Bronchial epithelial cell (primary cell): ENCODE results near the gene THADA. TPM values are rescaled to one million over a fixed set of nuclear protein-coding genes. Genes with fewer than 3 reads are reported as not detected.

Experiments used
- DNase-seq: peaks from one replicate; pipeline ENCODE4 v3.0.0-alpha.2; 2010; ENCODE audit warnings: low read depth
- FAIRE-seq: peaks from 2 replicates; lab custom pipeline; 2011; peaks lifted over from hg19 to GRCh38; lab: Jason Lieb, UNC
- H3K27me3 ChIP-seq: 2 replicates; pipeline ENCODE4 v1.5.1; 2011; ENCODE audit warnings: low read length; ENCODE audit not compliant: control insufficient read depth, insufficient read depth
- H3K36me3 ChIP-seq: 2 replicates; pipeline ENCODE4 v1.5.1; 2011; ENCODE audit warnings: low read length; ENCODE audit not compliant: control insufficient read depth, insufficient read depth
- H3K4me3 ChIP-seq: 2 replicates; pipeline ENCODE4 v1.5.1; 2011; ENCODE audit warnings: mild to moderate bottlenecking, low read depth, low read length, control low read depth
- total RNA-seq: library from RNA; depleted of rRNA; stranded (reverse); fragments of >200 nt; gene quantifications from 2 replicates; pipeline ENCODE4 v1.2.1, GENCODE V29; 2014
- TF ChIP-seq, protein P1 (sequence below): IDR thresholded peaks from 2 replicates; pipeline ENCODE4 v1.5.1; 2011; ENCODE audit warnings: mild to moderate bottlenecking, moderate library complexity, low read length, control low read depth, inconsistent platforms; ENCODE audit not compliant: insufficient read depth, severe bottlenecking

Gene THADA
- total RNA-seq, 1 donor from 2014 or later: 25.8 TPM

DNA sequence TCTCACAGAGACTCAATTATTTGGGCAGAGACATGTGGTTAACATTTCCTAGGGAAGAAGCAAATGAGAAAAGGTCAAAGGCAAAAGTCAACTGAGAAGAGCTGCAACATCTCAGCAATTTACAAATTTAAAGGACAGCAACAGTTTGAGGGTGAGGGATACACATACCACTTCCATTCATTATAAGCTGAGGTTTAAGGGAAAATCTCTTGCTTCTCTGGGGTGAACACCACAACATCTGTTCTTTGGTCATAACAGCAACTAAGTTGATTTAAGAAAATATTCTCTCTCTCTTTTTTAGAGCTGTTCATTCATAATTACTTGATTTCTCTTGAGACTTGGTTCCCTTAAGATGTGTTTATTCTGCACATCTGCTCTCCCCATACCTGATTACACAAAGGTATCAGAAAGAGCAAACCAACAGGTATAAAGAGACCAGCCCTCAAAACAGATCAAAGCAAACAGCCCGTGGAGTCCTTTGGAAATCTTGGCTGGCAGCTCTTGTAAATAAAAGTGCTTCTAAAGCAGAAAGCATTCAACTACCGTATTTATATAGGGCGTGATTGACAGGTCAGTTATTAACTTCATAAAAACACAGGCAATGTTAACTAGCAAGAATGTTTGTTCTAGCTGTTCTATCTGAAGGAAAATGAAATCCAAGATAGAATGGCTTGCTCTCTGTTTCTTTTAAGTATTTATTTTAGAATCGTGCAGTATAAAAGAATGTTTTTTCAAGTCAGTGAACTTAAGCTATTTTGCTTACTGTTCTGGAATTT, 132.8 kb downstream of the THADA start:
- TF ChIP-seq, protein P1, sequence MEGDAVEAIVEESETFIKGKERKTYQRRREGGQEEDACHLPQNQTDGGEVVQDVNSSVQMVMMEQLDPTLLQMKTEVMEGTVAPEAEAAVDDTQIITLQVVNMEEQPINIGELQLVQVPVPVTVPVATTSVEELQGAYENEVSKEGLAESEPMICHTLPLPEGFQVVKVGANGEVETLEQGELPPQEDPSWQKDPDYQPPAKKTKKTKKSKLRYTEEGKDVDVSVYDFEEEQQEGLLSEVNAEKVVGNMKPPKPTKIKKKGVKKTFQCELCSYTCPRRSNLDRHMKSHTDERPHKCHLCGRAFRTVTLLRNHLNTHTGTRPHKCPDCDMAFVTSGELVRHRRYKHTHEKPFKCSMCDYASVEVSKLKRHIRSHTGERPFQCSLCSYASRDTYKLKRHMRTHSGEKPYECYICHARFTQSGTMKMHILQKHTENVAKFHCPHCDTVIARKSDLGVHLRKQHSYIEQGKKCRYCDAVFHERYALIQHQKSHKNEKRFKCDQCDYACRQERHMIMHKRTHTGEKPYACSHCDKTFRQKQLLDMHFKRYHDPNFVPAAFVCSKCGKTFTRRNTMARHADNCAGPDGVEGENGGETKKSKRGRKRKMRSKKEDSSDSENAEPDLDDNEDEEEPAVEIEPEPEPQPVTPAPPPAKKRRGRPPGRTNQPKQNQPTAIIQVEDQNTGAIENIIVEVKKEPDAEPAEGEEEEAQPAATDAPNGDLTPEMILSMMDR: no peak
- Histone ChIP-seq H3K36me3 (no peaks in the 10 kb centered on the region), H3K4me3 (no peak overlapping the region), H3K27me3 (no peaks in the 10 kb centered on the region)
- no peak for FAIRE-seq
- no peak for DNase-seq

- TF ChIP-seq, protein P1: no peak
- Histone ChIP-seq H3K4me3 (no peak overlapping the region), H3K27me3 (no peaks in the 10 kb centered on the region), H3K36me3 (no peaks in the 10 kb centered on the region)
- FAIRE-seq: no peak
- DNase-seq: no peak
Measured at GRCh38 chr2:43461453-43462073, 134.3 kb downstream of the THADA start.

DNA sequence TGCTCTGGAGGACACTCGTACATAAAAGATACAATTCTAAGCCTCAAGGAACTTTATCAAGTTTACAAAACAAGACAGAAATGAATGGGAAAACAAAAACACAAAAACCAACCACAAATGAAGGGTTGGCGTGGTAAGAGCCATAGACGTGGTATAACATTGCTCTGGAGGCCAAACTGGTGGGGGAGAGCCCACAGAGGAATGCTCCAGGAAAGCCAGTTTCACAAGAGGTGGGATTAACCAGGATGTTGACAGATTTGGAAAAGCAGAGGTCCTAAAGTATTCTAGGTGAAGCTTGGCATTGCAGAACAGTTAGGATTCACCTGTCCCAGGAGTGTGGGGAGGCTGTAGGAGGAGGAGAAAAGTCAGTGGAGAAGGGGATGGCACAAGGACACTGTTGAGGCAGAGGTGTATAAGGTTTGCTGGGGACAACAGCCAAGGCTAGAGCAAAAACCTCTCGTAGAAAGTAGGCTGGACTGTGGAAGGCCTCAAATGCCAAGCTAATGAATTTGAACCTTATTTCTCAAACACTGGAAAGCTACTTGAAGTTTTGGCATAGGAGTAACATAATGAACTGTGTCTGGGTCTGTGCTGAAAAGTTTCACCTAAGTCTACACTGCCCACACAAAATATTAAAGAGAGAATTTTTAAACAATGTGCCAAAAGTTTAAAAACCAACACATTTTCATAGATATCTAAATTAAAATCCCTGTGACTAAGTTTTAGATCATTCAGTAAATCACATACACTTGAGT, 135.1 kb downstream of the THADA start:
- Histone ChIP-seq H3K27me3 (no peaks in the 10 kb centered on the region), H3K36me3 (no peaks in the 10 kb centered on the region), H3K4me3 (no peak overlapping the region)
- no peak for DNase-seq
- TF ChIP-seq, protein P1: no peak
- no peak for FAIRE-seq

GRCh38 chr2:43460174-43460546, 135.7 kb downstream of the THADA start:
- no peaks in the 10 kb centered on the region for H3K36me3 ChIP-seq
- no peak for DNase-seq
- no peak for FAIRE-seq
- H3K4me3 ChIP-seq: no peak overlapping the region
- TF ChIP-seq, protein P1: no peak
- no peaks in the 10 kb centered on the region for H3K27me3 ChIP-seq

GRCh38 chr2:43459446-43460173, 136.2 kb downstream of the THADA start:
- TF ChIP-seq, protein P1: no peak
- FAIRE-seq: no peak

More at GRCh38 chr2:43459446-43460173, 136.2 kb downstream of the THADA start:
- Histone ChIP-seq H3K4me3 (no peak overlapping the region), H3K27me3 (no peaks in the 10 kb centered on the region), H3K36me3 (no peaks in the 10 kb centered on the region)
- DNase-seq: peak; percentile 85
